ENCODE data around the gene USP14.
A peak's percentile ranks its signal among the peaks of the same experiment; 100 is the strongest.

Gene USP14

DNA sequence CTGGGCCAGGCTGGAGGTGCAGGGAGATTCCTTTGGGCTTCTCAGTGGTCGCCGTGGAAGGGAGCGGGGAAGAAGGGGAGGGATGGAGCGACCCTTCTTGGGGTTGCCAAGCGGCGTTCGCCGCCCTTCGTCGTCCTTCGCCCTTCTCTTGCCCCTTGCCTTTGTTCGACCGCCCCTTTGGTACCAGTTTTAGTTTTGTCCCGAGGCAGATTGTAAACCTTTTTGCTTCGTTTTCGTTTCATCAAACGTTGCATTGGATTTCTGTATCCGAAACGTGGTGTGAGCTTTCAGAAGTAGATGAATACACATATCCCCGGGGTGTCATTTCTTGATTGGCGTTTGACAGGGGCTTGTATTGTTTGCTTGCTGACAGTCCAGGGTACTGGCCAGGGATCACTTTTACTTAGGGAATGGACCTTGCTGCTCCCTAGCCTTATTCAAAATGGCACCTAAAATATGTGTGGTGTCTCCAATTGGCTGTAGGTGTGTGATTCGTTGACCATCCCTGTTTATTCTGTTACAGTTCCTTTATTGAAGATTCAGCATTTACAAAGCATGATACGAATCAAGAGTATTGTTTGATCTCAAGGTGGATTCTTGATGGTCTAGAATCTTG is 788 bp downstream of the USP14 start:
- DNase-seq (ENCODE audit: low read depth in 2 of 3, low spot score in 1 of 3): peak in 1 of 3 donors; percentile 3

DNA sequence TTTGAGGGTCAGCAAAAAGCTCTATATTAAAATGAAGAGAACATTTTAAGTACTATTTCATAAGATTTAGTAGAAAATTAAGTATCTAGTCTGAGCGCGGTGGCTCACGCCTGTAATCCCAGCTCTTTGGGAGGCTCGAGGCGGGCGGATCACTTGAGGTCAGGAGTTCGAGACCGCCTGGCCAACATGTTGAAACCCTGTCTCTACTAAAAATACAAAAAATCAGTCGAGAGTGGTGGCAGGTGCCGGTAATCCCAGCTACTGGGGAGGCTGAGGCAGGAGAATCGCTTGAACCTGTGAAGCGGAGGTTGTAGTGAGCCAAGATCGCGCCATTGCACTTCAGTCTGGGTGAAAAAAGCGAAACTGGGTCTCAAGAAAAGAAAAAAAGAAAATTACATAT is 1.6 kb downstream of the USP14 start:
- DNase-seq (ENCODE audit: low read depth in 2 of 3, low spot score in 1 of 3): no peak

DNA sequence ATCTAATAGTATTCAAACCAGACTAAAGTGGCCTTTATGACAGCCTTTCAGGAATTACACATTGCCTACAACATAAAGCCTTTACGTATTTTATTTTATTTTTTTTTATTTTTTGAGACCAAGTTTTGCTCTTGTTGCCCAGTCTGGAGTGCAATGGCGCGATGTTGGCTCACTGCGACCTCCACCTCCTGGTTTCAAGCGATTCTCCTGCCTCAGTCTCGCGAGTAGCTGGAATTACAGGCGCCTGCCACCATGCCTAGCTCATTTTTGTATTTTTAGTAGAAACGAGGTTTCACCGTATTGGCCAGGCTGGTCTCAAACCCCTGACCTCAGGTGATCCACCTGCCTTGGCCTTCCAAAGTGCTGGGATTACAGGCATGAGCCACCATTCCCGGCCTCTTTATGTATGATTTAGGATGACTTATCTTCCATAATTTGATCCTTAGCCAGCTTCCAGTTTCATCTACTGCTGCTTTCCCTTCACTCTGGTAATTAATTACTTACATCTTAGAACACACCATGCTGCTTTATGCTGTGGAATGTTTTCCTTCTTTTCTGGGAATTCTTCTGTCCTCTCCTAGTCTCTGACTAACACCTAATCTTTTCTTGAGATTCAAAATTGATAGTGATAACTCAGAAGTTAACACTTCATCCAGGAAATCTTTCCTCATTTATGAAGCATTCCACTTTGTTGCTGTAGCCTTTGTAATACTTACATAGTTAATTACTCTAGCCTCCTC is 2.6 kb downstream of the USP14 start:
- no peak for DNase-seq (ENCODE audit: low read depth in 2 of 3, low spot score in 1 of 3)

- DNase-seq (ENCODE audit: low read depth in 2 of 3, low spot score in 1 of 3): no peak
These were observed 14.0 kb downstream of the USP14 start for GRCh38 chr18:172361-172760.

- DNase-seq (ENCODE audit: low read depth in 2 of 3, low spot score in 1 of 3): no peak
These were observed 21.1 kb downstream of the USP14 start for GRCh38 chr18:179499-179898.

GRCh38 chr18:181711-182110 is 23.4 kb downstream of the USP14 start:
- DNase-seq (ENCODE audit: low read depth in 2 of 3, low spot score in 1 of 3): no peak

- no peak for DNase-seq (ENCODE audit: low read depth in 2 of 3, low spot score in 1 of 3)
These were observed 25.4 kb downstream of the USP14 start for GRCh38 chr18:183769-184168.

DNA sequence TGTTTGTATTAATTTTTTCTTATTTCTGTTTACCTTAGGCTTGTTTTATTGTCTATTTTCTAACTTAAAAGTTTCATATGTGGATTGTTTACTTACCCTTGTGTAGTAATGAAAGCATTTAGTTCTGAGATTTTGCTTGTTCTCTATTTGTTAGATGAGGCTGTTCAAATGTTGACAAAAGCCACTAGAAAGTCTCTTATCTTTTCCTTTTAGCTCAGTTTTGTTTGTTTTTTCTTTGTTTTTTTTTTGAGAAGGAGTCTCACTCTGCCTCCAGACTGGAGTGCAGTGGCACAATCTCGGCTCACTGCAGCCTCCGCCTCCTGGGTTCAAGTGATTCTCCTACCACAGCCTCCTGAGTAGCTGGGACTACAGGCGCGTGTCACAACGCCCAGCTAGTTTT is 30.9 kb downstream of the USP14 start:
- no peak for DNase-seq (ENCODE audit: low read depth in 2 of 3, low spot score in 1 of 3)

DNA sequence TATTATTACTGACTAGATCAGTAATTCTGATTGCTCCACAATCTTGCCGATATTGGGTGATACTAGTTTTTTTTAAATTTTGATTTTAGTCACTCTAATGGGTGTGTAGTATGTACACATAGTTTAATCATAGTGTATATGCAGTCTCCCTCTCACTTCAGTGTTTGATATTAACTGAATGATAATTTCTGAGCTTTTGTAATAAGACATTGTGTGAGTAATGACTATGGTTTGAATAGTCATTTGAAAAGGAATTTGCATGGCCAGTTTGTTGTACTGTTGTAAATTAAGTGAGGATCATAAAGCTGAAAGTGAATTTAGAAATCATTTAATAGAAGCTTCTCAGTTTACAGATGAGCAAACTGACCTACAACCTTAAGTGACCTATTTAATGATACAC is 33.4 kb downstream of the USP14 start:
- no peak for DNase-seq (ENCODE audit: low read depth in 2 of 3, low spot score in 1 of 3)

- no peak for DNase-seq (ENCODE audit: low read depth in 2 of 3, low spot score in 1 of 3)
These were observed 34.4 kb downstream of the USP14 start for GRCh38 chr18:192801-193200.

- no peak for DNase-seq (ENCODE audit: low read depth in 2 of 3, low spot score in 1 of 3)
These were observed 37.3 kb downstream of the USP14 start for GRCh38 chr18:195651-196050.

DNA sequence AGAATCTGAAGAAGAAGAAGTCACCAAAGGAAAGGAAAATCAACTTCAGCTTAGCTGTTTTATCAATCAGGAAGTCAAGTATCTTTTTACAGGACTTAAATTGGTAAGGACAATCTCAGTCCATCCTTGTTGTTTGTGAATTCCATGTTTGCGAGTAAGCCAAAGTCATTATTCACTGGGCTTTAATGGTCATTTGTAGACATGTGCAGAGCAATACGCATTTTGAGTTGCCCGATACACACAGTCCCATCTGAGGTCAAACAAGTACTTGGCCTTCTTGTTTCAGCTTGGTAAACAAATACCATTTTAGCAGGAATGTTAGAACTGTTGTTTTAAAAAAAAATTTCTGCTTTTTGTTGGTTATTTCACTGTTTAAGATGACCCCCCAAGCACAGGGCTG is 40.9 kb downstream of the USP14 start:
- no peak for DNase-seq (ENCODE audit: low read depth in 2 of 3, low spot score in 1 of 3)

DNA sequence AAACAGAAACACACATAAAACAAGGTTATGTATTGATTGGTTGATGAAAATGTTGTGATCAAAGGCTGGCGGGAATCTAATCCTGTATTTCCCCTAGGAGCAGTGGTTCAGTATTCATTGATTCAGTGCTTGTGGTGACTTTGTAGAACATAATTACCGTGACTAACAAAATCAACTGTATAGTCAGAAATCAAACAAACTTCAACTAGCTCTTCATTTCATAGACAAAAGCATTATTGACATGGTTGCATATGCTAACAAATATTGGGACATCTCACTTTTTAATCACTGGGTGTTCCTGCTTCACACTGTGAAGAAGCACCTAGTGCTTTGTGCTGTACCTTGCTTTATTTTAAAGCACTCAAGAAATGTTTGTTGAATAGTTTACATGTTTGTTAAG is 41.4 kb downstream of the USP14 start:
- DNase-seq (ENCODE audit: low read depth in 2 of 3, low spot score in 1 of 3): no peak

GRCh38 chr18:210075-210474 is 51.7 kb downstream of the USP14 start:
- DNase-seq (ENCODE audit: low read depth in 2 of 3, low spot score in 1 of 3): no peak

GRCh38 chr18:210733-211132 is 52.4 kb downstream of the USP14 start:
- no peak for DNase-seq (ENCODE audit: low read depth in 2 of 3, low spot score in 1 of 3)

- DNase-seq (ENCODE audit: low read depth in 2 of 3, low spot score in 1 of 3): no peak
These were observed 53.2 kb downstream of the USP14 start for GRCh38 chr18:211582-211981.

DNA sequence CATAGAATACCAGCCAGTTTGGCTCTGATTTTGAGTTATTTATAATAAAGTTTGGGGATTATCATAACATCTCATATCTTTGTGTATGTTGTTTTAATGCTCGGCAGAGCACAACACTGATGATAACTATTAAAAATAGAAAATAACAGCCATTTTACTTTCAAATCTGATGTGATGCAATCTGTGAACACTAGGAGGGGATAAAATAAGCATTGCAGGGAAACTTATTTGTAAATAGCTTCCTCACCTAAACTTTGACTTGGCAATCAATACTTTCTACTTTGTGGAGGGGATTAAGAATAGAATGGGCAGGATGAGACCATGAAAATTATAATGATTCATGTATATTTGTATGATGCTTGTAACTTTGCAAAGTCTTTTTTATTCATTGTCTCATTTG is 54.4 kb downstream of the USP14 start:
- DNase-seq (ENCODE audit: low read depth in 2 of 3, low spot score in 1 of 3): no peak

- no peak for DNase-seq (ENCODE audit: low read depth in 2 of 3, low spot score in 1 of 3)
These were observed 55.1 kb downstream of the USP14 start for GRCh38 chr18:213505-213904.

DNA sequence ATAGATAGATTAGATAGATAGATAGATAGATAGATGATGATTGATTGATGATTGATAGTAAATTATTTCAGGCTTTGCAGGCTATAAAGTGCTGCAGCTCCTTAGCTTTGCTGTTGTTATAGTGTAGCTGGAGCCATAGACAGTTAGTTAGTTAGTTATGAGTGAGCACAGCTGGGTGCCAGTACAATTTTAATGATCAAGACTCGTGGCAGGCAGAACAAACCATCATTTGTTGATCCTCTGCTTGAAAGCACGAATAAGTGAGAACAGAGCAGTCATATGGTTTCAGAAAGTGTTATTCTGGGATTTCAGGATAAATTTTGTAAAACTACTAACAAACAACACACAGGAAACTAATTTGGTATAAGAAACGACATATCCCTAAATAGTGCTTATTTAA is 55.6 kb downstream of the USP14 start:
- DNase-seq (ENCODE audit: low read depth in 2 of 3, low spot score in 1 of 3): no peak

DNA sequence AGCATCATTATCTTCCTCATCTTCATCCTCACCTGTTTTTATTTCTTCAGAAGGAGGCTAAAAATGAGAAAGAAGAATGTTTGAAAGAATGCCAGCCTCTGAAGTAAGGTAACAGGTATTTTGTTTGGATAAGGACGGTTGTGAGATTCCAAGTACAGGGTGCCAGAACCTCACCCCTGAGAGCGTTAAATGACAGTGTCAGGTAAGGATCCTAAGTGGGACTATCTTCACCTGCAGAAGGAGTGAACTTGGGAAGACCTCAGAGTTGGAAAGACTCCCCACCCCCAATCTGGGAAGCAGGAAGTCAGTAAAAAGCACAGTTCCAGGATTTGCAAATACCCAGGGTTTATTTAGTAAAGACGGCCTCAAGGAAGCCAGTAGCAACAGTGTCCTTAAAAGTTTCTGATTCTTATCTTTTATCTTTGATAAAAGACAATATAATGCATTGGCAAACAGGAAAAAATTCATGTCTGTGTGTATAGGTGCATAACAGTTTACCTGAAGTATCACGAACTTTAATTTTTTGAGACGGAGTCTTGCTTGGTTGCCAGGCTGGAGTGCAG is 57.2 kb downstream of the USP14 start:
- no peak for DNase-seq (ENCODE audit: low read depth in 2 of 3, low spot score in 1 of 3)

DNA sequence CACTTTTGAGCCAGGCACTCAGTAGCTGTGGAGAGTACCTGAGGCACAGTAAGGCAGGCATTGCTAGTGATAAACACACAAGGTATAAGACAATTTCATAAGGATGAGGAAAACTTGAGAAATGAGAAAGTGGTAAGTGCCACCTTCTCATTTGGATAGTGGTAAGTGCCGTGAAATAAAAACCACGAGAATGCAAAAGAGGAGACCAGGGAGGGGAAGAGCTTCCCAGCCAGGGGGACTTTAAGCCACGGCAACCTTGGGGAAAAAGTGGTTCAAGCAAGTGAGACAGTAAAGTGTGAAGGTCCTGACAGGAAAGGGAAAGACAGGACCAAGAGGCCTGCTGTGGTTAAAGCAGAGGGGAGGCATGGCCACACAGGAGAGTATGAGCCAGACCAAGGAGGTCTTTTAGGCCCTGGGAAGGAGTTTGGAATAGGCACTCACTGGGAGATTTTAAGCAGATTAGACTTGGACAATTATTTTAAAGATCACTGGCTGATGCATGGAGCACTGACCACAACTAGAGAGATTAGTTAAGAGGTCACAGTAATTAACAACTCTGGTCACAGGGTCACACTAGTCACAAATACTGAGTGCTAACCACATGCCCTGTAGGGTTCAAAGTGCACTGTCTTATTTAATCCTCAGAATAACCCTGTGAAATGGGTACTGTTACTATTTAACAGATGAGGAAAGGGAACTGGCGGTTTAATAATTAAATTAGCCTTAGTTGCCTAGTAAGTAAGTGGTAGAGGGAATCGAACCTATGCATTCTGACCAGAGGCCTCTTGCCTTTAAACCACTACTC is 59.4 kb downstream of the USP14 start:
- no peak for DNase-seq (ENCODE audit: low read depth in 2 of 3, low spot score in 1 of 3)

GRCh38 chr18:220708-221107 is 62.4 kb downstream of the USP14 start:
- no peak for DNase-seq (ENCODE audit: low read depth in 2 of 3, low spot score in 1 of 3)
